Memory B cell (primary cell): ENCODE measurements around the gene DPYSL3.

ENCODE experiments used
- ATAC-seq: fragments of 150-1000 bp; cut with Tn5 transposase; 2 replicates; pipeline ENCODE4 v1.10.0; 2021; ENCODE audit warnings: low read depth, mild to moderate bottlenecking, moderate library complexity
- DNase-seq, 2 donors: peaks; one replicate each; pipeline ENCODE4 v3.0.0; 2022; ENCODE audit warnings: low spot score in 2 of 2
- H3K27ac Mint-ChIP-seq: one replicate; pipeline ENCODE4 v1.8.0; 2022; ENCODE audit warnings: mild to moderate bottlenecking, moderate library complexity, mixed read lengths
- H3K27me3 Mint-ChIP-seq: one replicate; pipeline ENCODE4 v1.8.0; 2022; ENCODE audit warnings: mixed read lengths
- H3K36me3 Mint-ChIP-seq: one replicate; pipeline ENCODE4 v1.8.0; 2022; ENCODE audit warnings: mild to moderate bottlenecking, mixed read lengths
- H3K4me1 Mint-ChIP-seq: one replicate; pipeline ENCODE4 v1.8.0; 2022; ENCODE audit warnings: mixed read lengths
- H3K4me3 Mint-ChIP-seq: one replicate; pipeline ENCODE4 v1.8.0; 2022; ENCODE audit warnings: mild to moderate bottlenecking, moderate library complexity, mixed read lengths
- H3K9me3 Mint-ChIP-seq: one replicate; pipeline ENCODE4 v1.8.0; 2022; ENCODE audit warnings: mixed read lengths

The DPYSL3 gene

GRCh38 chr5:147504011-147504410, 5.9 kb downstream of the DPYSL3 start:
- Mint-ChIP-seq H3K4me3 (no peak overlapping the region), H3K4me1 (no peaks in the 10 kb centered on the region), H3K9me3 (peaks cover 2% of the 10 kb centered on the region), H3K27ac (no peak overlapping the region), H3K36me3 (no peaks in the 10 kb centered on the region), H3K27me3 (peaks cover 6% of the 10 kb centered on the region)
- DNase-seq (no peak), ATAC-seq (no peak)

DNA sequence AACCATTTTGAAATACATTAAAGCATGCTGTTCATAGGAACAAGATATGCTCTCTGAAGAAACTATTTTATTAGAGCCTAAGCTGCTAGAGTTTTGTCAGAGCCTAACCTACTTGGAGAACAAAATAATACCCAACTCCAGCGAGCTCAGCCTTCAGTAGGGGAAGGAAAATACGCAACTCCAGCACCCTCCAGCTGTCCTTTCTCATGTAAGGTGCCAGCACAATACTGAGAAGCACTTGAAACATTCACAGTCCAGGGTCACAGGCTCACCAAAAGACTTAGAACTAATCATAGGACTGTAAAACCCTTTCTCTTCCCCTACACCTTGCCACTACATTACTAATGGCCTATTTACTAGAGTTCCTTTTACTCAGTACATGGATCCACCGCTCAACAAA, 18.9 kb downstream of the DPYSL3 start:
- no peak overlapping the region for H3K27ac Mint-ChIP-seq
- H3K9me3 Mint-ChIP-seq: no peaks in the 10 kb centered on the region
- H3K27me3 Mint-ChIP-seq: no peaks in the 10 kb centered on the region
- ATAC-seq: no peak
- H3K36me3 Mint-ChIP-seq: no peaks in the 10 kb centered on the region
- no peak overlapping the region for H3K4me3 Mint-ChIP-seq
- no peaks in the 10 kb centered on the region for H3K4me1 Mint-ChIP-seq
- DNase-seq: no peak

DNA sequence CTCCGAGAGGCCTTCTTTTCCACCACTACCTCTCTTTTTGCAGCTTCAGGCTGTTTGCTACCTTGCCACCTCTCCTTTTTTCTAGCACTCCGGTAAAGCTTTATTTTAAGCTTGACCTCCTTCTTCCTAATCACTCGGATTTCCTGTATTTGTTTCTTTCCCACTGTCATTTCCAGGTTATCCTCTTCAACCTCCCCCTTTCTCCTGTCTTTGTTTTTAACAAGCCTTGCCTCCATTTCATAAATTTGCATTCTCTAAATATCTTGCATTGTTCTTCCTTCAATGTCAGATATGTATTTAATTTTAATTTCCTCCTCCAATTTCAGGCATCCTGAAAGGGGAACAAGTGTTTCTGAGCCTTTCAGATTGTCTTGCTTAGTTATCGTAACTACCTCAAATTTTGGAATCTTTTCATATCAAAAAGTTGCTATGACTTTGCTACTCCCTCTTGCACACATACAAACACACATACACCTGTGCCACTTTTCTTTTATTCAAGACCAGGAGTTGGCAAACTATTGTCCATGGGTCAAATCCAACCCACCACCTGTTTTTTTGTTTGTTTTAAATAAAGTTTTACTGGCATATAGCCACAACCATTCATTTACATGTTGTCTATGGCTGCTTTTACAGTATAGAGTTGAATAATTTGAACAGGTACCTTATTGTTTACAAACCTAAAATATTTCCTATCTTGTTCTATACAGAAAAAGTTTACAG, 22.7 kb downstream of the DPYSL3 start:
- H3K36me3 Mint-ChIP-seq: no peaks in the 10 kb centered on the region
- no peaks in the 10 kb centered on the region for H3K27me3 Mint-ChIP-seq
- no peak overlapping the region for H3K27ac Mint-ChIP-seq
- no peak for DNase-seq
- no peaks in the 10 kb centered on the region for H3K4me1 Mint-ChIP-seq
- no peak overlapping the region for H3K4me3 Mint-ChIP-seq
- ATAC-seq: no peak
- H3K9me3 Mint-ChIP-seq: peaks cover 2% of the 10 kb centered on the region

DNA sequence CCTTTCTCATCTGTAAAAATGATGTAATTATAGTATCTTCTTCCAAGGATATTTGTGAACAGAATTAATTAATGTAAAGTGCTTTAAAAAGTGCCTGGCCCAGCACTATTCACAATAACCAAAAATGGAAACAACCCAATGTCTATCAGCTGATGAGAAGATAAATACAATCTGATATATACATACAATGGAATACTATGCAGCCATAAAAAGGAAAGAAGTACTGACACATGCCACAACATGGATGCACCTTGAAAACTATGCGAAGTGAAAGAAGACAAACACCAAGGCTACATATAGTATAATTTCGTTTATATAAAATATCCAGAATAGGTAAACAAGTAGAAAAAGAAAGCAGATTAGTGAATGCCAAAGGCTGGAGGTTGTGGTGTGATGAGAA, 24.1 kb downstream of the DPYSL3 start:
- Mint-ChIP-seq H3K27me3 (no peaks in the 10 kb centered on the region), H3K9me3 (peaks cover 2% of the 10 kb centered on the region), H3K36me3 (no peaks in the 10 kb centered on the region), H3K4me3 (no peak overlapping the region), H3K4me1 (no peaks in the 10 kb centered on the region), H3K27ac (no peak overlapping the region)
- DNase-seq: no peak
- ATAC-seq: no peak

DNA sequence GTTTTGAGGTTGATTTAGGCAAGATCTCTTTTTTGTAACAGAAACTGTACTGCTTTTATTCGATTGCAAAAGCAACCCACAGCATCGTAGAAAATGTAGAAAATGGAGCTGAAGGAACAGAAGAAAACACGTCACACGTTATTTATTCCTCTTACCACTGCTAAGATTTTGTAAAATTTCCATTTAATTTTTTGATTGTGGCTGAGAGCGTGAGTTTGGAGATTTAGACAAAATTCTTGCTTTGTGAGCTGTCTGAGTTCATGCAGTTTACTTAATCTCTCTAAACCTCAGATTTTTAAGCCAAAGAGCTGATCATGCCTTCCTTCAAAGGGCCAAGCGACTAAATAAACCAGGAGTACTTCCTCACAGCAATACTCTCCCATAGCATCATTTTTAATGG, 24.8 kb downstream of the DPYSL3 start:
- H3K9me3 Mint-ChIP-seq: peaks cover 4% of the 10 kb centered on the region
- H3K4me3 Mint-ChIP-seq: no peak overlapping the region
- H3K4me1 Mint-ChIP-seq: no peaks in the 10 kb centered on the region
- H3K27ac Mint-ChIP-seq: no peak overlapping the region
- ATAC-seq: no peak
- no peak for DNase-seq
- no peaks in the 10 kb centered on the region for H3K27me3 Mint-ChIP-seq
- no peaks in the 10 kb centered on the region for H3K36me3 Mint-ChIP-seq

DNA sequence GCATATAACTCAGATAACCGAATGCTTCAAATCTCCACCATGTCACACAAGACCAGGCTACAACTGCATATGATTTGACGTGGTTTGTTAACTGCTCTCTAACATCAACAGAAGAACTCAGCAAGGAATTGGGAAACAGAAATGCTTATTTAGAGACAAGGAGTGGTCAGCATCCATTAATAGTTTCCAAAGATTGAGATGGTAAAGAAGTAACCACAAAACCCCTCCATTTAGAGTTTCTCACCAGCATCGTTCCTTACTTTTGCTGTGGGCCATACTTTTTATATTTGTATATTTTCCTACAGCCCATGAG, 25.2 kb downstream of the DPYSL3 start:
- H3K4me1 Mint-ChIP-seq: no peaks in the 10 kb centered on the region
- no peak overlapping the region for H3K4me3 Mint-ChIP-seq
- DNase-seq: no peak

GRCh38 chr5:147483961-147484707, 25.7 kb downstream of the DPYSL3 start:
- ATAC-seq: no peak
- H3K4me1 Mint-ChIP-seq: no peaks in the 10 kb centered on the region
- H3K27me3 Mint-ChIP-seq: no peaks in the 10 kb centered on the region
- no peaks in the 10 kb centered on the region for H3K36me3 Mint-ChIP-seq
- no peak overlapping the region for H3K27ac Mint-ChIP-seq
- peaks cover 4% of the 10 kb centered on the region for H3K9me3 Mint-ChIP-seq
- no peak for DNase-seq
- H3K4me3 Mint-ChIP-seq: no peak overlapping the region

More for the DNA sequence above, 25.2 kb downstream of the DPYSL3 start:
- H3K36me3 Mint-ChIP-seq: no peaks in the 10 kb centered on the region
- ATAC-seq: no peak
- no peaks in the 10 kb centered on the region for H3K27me3 Mint-ChIP-seq
- H3K27ac Mint-ChIP-seq: no peak overlapping the region
- H3K9me3 Mint-ChIP-seq: peaks cover 4% of the 10 kb centered on the region

- H3K4me3 Mint-ChIP-seq: no peak overlapping the region
- DNase-seq (no peak), ATAC-seq (no peak)
- H3K9me3 Mint-ChIP-seq: peaks cover 4% of the 10 kb centered on the region
- H3K36me3 Mint-ChIP-seq: no peaks in the 10 kb centered on the region
- H3K4me1 Mint-ChIP-seq: no peaks in the 10 kb centered on the region
- no peak overlapping the region for H3K27ac Mint-ChIP-seq
- no peaks in the 10 kb centered on the region for H3K27me3 Mint-ChIP-seq
Measured at GRCh38 chr5:147483188-147483790, 26.6 kb downstream of the DPYSL3 start.

DNA sequence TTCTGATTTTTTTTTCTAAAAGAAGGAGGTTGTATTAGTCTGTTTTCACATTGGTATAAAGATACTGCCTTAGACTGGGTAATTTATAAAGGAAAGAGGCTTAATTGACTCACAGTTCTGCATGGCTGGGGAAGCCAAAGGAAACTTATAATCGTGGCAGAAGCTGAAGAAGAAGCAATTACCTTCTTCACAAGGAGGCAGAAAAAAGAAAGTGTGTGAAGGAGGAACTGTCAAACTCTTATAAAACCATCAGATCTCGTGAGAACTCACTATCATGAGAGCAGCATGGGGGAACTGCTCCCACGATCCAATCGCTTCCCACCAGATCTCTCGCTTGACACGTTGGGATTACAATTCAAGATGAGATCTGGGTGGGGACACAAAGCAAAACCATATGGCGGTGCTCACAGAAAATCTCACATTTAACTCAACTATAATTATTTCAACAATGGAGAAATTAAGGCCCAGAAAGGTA, 27.1 kb downstream of the DPYSL3 start:
- no peaks in the 10 kb centered on the region for H3K36me3 Mint-ChIP-seq
- H3K27me3 Mint-ChIP-seq: no peaks in the 10 kb centered on the region
- no peak for DNase-seq
- peaks cover 4% of the 10 kb centered on the region for H3K9me3 Mint-ChIP-seq
- no peaks in the 10 kb centered on the region for H3K4me1 Mint-ChIP-seq
- H3K4me3 Mint-ChIP-seq: no peak overlapping the region
- ATAC-seq: no peak
- no peak overlapping the region for H3K27ac Mint-ChIP-seq

GRCh38 chr5:147481874-147482705, 27.8 kb downstream of the DPYSL3 start:
- ATAC-seq (no peak), DNase-seq (no peak)
- Mint-ChIP-seq H3K9me3 (peaks cover 6% of the 10 kb centered on the region), H3K4me1 (no peaks in the 10 kb centered on the region), H3K27ac (no peak overlapping the region), H3K36me3 (no peaks in the 10 kb centered on the region), H3K27me3 (no peaks in the 10 kb centered on the region), H3K4me3 (no peak overlapping the region)

DNA sequence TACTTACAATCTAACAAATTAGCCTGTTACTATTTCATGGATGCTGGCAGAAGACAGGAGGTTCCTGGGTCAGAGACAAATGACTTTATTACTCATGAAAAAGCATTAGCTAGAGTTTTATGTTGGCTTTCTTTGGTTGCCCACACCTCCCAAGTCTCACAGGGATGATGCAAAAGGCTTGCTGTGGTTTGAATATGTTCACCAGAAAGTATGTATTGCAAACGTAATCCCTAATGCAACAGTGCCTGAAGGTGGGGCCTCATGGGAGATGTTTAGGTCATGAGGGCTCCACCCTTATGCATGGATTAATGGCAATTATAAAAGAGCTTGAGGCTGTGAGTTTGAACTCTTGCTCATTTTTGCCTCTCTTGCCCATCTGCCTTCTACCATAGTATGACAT, 28.5 kb downstream of the DPYSL3 start:
- Mint-ChIP-seq H3K27me3 (no peaks in the 10 kb centered on the region), H3K36me3 (no peaks in the 10 kb centered on the region), H3K9me3 (peaks cover 7% of the 10 kb centered on the region), H3K4me1 (no peaks in the 10 kb centered on the region), H3K27ac (no peak overlapping the region), H3K4me3 (no peak overlapping the region)
- DNase-seq (no peak), ATAC-seq (no peak)

GRCh38 chr5:147479949-147480348, 29.9 kb downstream of the DPYSL3 start:
- H3K27ac Mint-ChIP-seq: no peak overlapping the region
- H3K9me3 Mint-ChIP-seq: peaks cover 7% of the 10 kb centered on the region

DNA sequence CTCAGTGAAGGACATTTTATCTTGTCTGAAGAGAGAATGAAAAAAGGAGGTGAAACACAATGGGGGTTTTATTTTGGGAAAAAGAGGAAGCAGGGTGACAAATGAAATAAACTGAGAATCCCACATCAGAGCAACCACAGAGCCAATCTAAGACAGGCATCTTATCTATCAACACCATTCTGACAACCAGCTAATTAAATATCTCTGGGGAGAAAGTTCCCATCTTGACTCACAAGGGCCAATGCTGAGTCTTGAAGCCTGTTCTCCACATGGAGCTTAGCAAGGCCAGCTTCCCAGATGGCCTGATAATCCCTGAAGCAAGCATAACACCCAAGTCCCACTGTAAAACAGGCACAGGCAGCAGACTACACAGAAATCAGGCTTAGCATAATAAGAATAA, 30.4 kb downstream of the DPYSL3 start:
- Mint-ChIP-seq H3K27me3 (no peaks in the 10 kb centered on the region), H3K27ac (no peak overlapping the region), H3K4me3 (no peak overlapping the region), H3K4me1 (no peaks in the 10 kb centered on the region), H3K9me3 (peaks cover 7% of the 10 kb centered on the region), H3K36me3 (no peaks in the 10 kb centered on the region)
- no peak for ATAC-seq
- no peak for DNase-seq

More at GRCh38 chr5:147479949-147480348, 29.9 kb downstream of the DPYSL3 start:
- no peak for DNase-seq
- Mint-ChIP-seq H3K4me1 (no peaks in the 10 kb centered on the region), H3K27me3 (no peaks in the 10 kb centered on the region), H3K36me3 (no peaks in the 10 kb centered on the region), H3K4me3 (no peak overlapping the region)
- ATAC-seq: no peak

GRCh38 chr5:147474140-147474539, 35.7 kb downstream of the DPYSL3 start:
- no peak for DNase-seq
- Mint-ChIP-seq H3K27me3 (no peaks in the 10 kb centered on the region), H3K9me3 (peaks cover 10% of the 10 kb centered on the region), H3K27ac (no peak overlapping the region), H3K36me3 (no peaks in the 10 kb centered on the region), H3K4me3 (no peak overlapping the region), H3K4me1 (no peaks in the 10 kb centered on the region)
- no peak for ATAC-seq
